SK-N-SH (cell line): ENCODE measurements around the gene KCNF1. TPM values are rescaled to one million over a fixed set of nuclear protein-coding genes. Genes with fewer than 3 reads are reported as not detected.

Source experiments
- CTCF ChIA-PET: fragments of 300-600, 350-600 bp; formaldehyde crosslinking; extraction: SDS; loops from one replicate; lab custom pipeline; 2021; lab: Yijun Ruan, JAX
- POLR2A ChIA-PET: fragments of 350-600 bp; sonication (Branson Sonifier 250); formaldehyde crosslinking; extraction: SDS; loops from one replicate; lab custom pipeline; 2020; ENCODE audit warnings: antibody characterized with exemption, inconsistent platforms; lab: Yijun Ruan, JAX
- DNase-seq: peaks from one replicate; pipeline ENCODE4 v3.0.0; 2012
- H2AFZ ChIP-seq: fragments of 200-600 bp; sonication (generic); 2 replicates; pipeline ENCODE4 v1.8.1; 2016; ENCODE audit warnings: antibody characterized with exemption, mild to moderate bottlenecking, low read depth
- H3F3A ChIP-seq: fragments of 200-600 bp; sonication (generic); replicated peaks from 2 replicates; pipeline ENCODE3; 2016; ENCODE audit warnings: antibody characterized with exemption, mild to moderate bottlenecking; ENCODE audit not compliant: insufficient read depth
- H3K27ac ChIP-seq, 2 experiments: fragments of 200-500 bp in 1 of 2; fragments of 200-600 bp in 1 of 2; sonication (Bioruptor generic) in 1 of 2; sonication (generic), shearing (Covaris generic) in 1 of 2; 2 replicates each; pipeline versions ENCODE4 v1.5.1 to v1.6.1; 2014 to 2016; ENCODE audit warnings: low read depth in 2 of 2, inconsistent platforms in 1 of 2, low read length in 1 of 2, mild to moderate bottlenecking in 1 of 2, mixed read lengths in 1 of 2
- H3K27me3 ChIP-seq: fragments of 200-600 bp; sonication (generic), shearing (Covaris generic); 2 replicates; pipeline ENCODE4 v1.6.1; 2016; ENCODE audit warnings: mixed run types; ENCODE audit not compliant: insufficient read depth
- H3K36me3 ChIP-seq, 2 experiments: fragments of 200-500 bp in 1 of 2; fragments of 200-600 bp in 1 of 2; sonication (Bioruptor generic) in 1 of 2; sonication (generic) in 1 of 2; replicated peaks in 1 of 2; 2 replicates each; pipeline versions ENCODE3 to v1.5.1; 2014 to 2016; ENCODE audit warnings: low read length in 1 of 2, mild to moderate bottlenecking in 1 of 2; ENCODE audit not compliant: insufficient read depth in 2 of 2, control insufficient read depth in 1 of 2
- H3K4me1 ChIP-seq, 2 experiments: fragments of 200-500 bp in 1 of 2; fragments of 200-600 bp in 1 of 2; sonication (Bioruptor generic) in 1 of 2; sonication (generic), shearing (Covaris generic) in 1 of 2; 2 replicates each; pipeline versions ENCODE4 v1.5.1 to v1.6.1; 2014 to 2016; ENCODE audit warnings: low read depth in 1 of 2, low read length in 1 of 2, mixed run types in 1 of 2; ENCODE audit not compliant: insufficient read depth in 2 of 2, control insufficient read depth in 1 of 2
- H3K4me2 ChIP-seq: fragments of 200-600 bp; sonication (generic), shearing (Covaris generic); 2 replicates; pipeline ENCODE4 v1.6.1; 2017; ENCODE audit warnings: mixed run types
- H3K4me3 ChIP-seq, 2 experiments: fragments of 200-500 bp in 1 of 2; fragments of 200-600 bp in 1 of 2; sonication (Bioruptor generic) in 1 of 2; sonication (generic), shearing (Covaris generic) in 1 of 2; 2 replicates each; pipeline versions ENCODE4 v1.5.1 to v1.8.1; 2014 to 2016; ENCODE audit warnings: low read depth in 2 of 2, inconsistent platforms in 1 of 2, low read length in 1 of 2, mild to moderate bottlenecking in 1 of 2, mixed read lengths in 1 of 2, moderate library complexity in 1 of 2
- H3K79me2 ChIP-seq: fragments of 200-600 bp; sonication (generic); 2 replicates; pipeline ENCODE4 v1.8.1; 2017; ENCODE audit warnings: mild to moderate bottlenecking; ENCODE audit not compliant: insufficient read depth
- H3K9ac ChIP-seq: fragments of 200-600 bp; sonication (generic); 2 replicates; pipeline ENCODE4 v1.6.1; 2017; ENCODE audit warnings: mixed run types
- H3K9me2 ChIP-seq: fragments of 200-600 bp; sonication (generic); 2 replicates; pipeline ENCODE4 v1.6.1; 2017; ENCODE audit warnings: mixed run types
- H3K9me3 ChIP-seq: fragments of 200-600 bp; sonication (generic); 2 replicates; pipeline ENCODE4 v1.6.1; 2017; ENCODE audit warnings: mixed run types, mild to moderate bottlenecking, moderate library complexity
- H4K20me1 ChIP-seq: fragments of 200-600 bp; sonication (generic); 2 replicates; pipeline ENCODE4 v1.6.1; 2017; ENCODE audit warnings: mild to moderate bottlenecking, mixed run types; ENCODE audit not compliant: insufficient read depth
- EP300 ChIP-seq, 2 experiments: IDR thresholded peaks; 2 replicates each; pipeline versions ENCODE4 v1.4.0 to v1.6.1; 2012; ENCODE audit warnings: borderline replicate concordance in 1 of 2, low read depth in 1 of 2, low read length in 1 of 2
- EZH2phosphoT487 ChIP-seq: fragments of 200-600 bp; sonication (generic); IDR thresholded peaks from 2 replicates; pipeline ENCODE4 v1.6.1; 2017; ENCODE audit warnings: low read depth, mixed run types, mild to moderate bottlenecking, antibody characterized with exemption, moderate library complexity, borderline replicate concordance
- GABPA ChIP-seq: IDR thresholded peaks from 2 replicates; pipeline ENCODE4 v1.4.0; 2012; ENCODE audit warnings: low read depth, mild to moderate bottlenecking
- GATA2 ChIP-seq: sonication (generic); formaldehyde crosslinking; IDR thresholded peaks from 2 replicates; pipeline ENCODE4 v1.5.0; 2020; ENCODE audit warnings: mild to moderate bottlenecking, missing genetic modification reagents
- JUND ChIP-seq: IDR thresholded peaks from 2 replicates; pipeline ENCODE4 v1.4.0; 2012
- MEF2A ChIP-seq: IDR thresholded peaks from 2 replicates; pipeline ENCODE4 v1.4.0; 2012; ENCODE audit warnings: low read depth, borderline replicate concordance
- MXI1 ChIP-seq: IDR thresholded peaks from 2 replicates; pipeline ENCODE4 v1.6.1; 2012; ENCODE audit warnings: mild to moderate bottlenecking, low read depth, low read length, improper control_type of control experiment
- NFIC ChIP-seq: IDR thresholded peaks from 2 replicates; pipeline ENCODE4 v1.4.0; 2012; ENCODE audit warnings: borderline replicate concordance
- NRF1 ChIP-seq: IDR thresholded peaks from 2 replicates; pipeline ENCODE4 v1.6.1; 2012; ENCODE audit warnings: low read depth, mild to moderate bottlenecking, low read length
- PBX3 ChIP-seq: IDR thresholded peaks from 2 replicates; pipeline ENCODE4; 2012
- RAD21 ChIP-seq: IDR thresholded peaks from 2 replicates; pipeline ENCODE4 v1.6.1; 2012; ENCODE audit warnings: mild to moderate bottlenecking, low read length
- RFX5 ChIP-seq: IDR thresholded peaks from 2 replicates; pipeline ENCODE4 v1.6.1; 2012; ENCODE audit warnings: mild to moderate bottlenecking, improper control_type of control experiment, low read length
- SMC3 ChIP-seq: IDR thresholded peaks from 2 replicates; pipeline ENCODE4 v1.6.1; 2012; ENCODE audit warnings: low read depth, low read length, improper control_type of control experiment
- TCF12 ChIP-seq: IDR thresholded peaks from 2 replicates; pipeline ENCODE4 v1.4.0; 2012
- TEAD4 ChIP-seq: IDR thresholded peaks from 2 replicates; pipeline ENCODE4 v1.4.0; 2012; ENCODE audit warnings: mild to moderate bottlenecking, borderline replicate concordance; ENCODE audit not compliant: insufficient read depth
- YY1 ChIP-seq: IDR thresholded peaks from 2 replicates; pipeline ENCODE4 v1.4.0; 2012; ENCODE audit warnings: low read depth, mild to moderate bottlenecking
- ZBTB33 ChIP-seq: IDR thresholded peaks from 2 replicates; pipeline ENCODE4 v1.4.0; 2012; ENCODE audit warnings: low read depth, borderline replicate concordance
- WGBS: methylation state at CpG from one replicate; pipeline ENCODE4 v1.1.6; 2017; ENCODE audit warnings: low lambda C conversion rate; 5-methylcytosine and 5-hydroxymethylcytosine counted together
- polyA plus RNA-seq, 3 experiments: library from polyadenylated mRNA; depleted of rRNA; stranded (reverse); fragments of >200 nt; gene quantifications; 2 replicates each; pipeline ENCODE4 v1.2.3, GENCODE V29; 2012

The KCNF1 gene
- polyA plus RNA-seq, 1 of the 3 experiments (the other 2 are of a cell fraction) = 0.23 TPM

- Histone ChIP-seq H3K4me3 (no peak overlapping the region), H3K36me3 (no peaks in the 10 kb centered on the region), H2AFZ (no peak overlapping the region), H3K4me1 (peaks cover 0 to 12% of the 10 kb centered on the region in 2 experiments; a peak in 1 of 4 replicates), H3K4me2 (no peak overlapping the region), H3K27me3 (peaks cover 14% of the 10 kb centered on the region; the same call in 1 of the 2 replicates), H3F3A (no peaks in the 10 kb centered on the region)
- 86% methylated on average over 7 of the region's 7 CpGs for WGBS
- ChIA-PET CTCF (interaction anchor here (1.1 to 13.7 kb wide), 4 partner anchors 15 to 497 kb away, joined by 4 to 192 read pairs (median 16); no protein-coding TSS in a partner anchor), POLR2A (no interaction called here)
- TF ChIP-seq GATA2 (CRISPR knock-in tag) (no peak), NRF1 (no peak), PBX3 (no peak), EZH2phosphoT487 (no peak), NFIC (no peak), JUND (no peak), SMC3 (no peak), RFX5 (no peak), EP300 (IDR thresholded peaks at IDR 0.05; ENCODE audit: borderline replicate concordance in 1 of 2, low read depth in 1 of 2, low read length in 1 of 2) (no peak)
- TF ChIP-seq, all 33 proteins: peak for 0
- Histone ChIP-seq H4K20me1 (no peaks in the 10 kb centered on the region), H3K79me2 (no peaks in the 10 kb centered on the region), H3K9ac (no peak overlapping the region), H3K9me3 (no peaks in the 10 kb centered on the region), H3K9me2 (no peaks in the 10 kb centered on the region), H3K27ac (no peak overlapping the region)
- DNase-seq = no peak
Observed at GRCh38 chr2:10915236-10915635, 3.5 kb downstream of the KCNF1 start.

- no peaks in the 10 kb centered on the region for H3F3A ChIP-seq
- H3K36me3 ChIP-seq = no peaks in the 10 kb centered on the region
- no peak for DNase-seq
- H3K79me2 ChIP-seq = no peaks in the 10 kb centered on the region
- no peak overlapping the region for H3K4me2 ChIP-seq
- no peak overlapping the region for H3K4me3 ChIP-seq
- H3K9me2 ChIP-seq = no peaks in the 10 kb centered on the region
- H3K27me3 ChIP-seq = peaks cover 12% of the 10 kb centered on the region; the same call in 1 of the 2 replicates
- WGBS = 71% methylated on average over 8 of the region's 10 CpGs
- H4K20me1 ChIP-seq = no peaks in the 10 kb centered on the region
- TF ChIP-seq ZBTB33 (no peak), EZH2phosphoT487 (no peak), GABPA (no peak), RAD21 (no peak), MEF2A (no peak), YY1 (no peak), MXI1 (no peak), TCF12 (no peak), TEAD4 (no peak)
- peaks cover 0 to 12% of the 10 kb centered on the region in 2 experiments; a peak in 1 of 4 replicates for H3K4me1 ChIP-seq
- no peak overlapping the region for H2AFZ ChIP-seq
- POLR2A ChIA-PET = no interaction called here
- H3K9me3 ChIP-seq = no peaks in the 10 kb centered on the region
- H3K27ac ChIP-seq = no peak overlapping the region
- H3K9ac ChIP-seq = no peak overlapping the region
- CTCF ChIA-PET = interaction anchor here (0.8 to 13.7 kb wide), 4 partner anchors 59 to 217 kb away, joined by 3 to 192 read pairs (median 7); a partner anchor contains a TSS
Observed at GRCh38 chr2:10915731-10916276, 4.1 kb downstream of the KCNF1 start.
